Measurements from ENCODE around the gene HMOX2.

Gene HMOX2

DNA sequence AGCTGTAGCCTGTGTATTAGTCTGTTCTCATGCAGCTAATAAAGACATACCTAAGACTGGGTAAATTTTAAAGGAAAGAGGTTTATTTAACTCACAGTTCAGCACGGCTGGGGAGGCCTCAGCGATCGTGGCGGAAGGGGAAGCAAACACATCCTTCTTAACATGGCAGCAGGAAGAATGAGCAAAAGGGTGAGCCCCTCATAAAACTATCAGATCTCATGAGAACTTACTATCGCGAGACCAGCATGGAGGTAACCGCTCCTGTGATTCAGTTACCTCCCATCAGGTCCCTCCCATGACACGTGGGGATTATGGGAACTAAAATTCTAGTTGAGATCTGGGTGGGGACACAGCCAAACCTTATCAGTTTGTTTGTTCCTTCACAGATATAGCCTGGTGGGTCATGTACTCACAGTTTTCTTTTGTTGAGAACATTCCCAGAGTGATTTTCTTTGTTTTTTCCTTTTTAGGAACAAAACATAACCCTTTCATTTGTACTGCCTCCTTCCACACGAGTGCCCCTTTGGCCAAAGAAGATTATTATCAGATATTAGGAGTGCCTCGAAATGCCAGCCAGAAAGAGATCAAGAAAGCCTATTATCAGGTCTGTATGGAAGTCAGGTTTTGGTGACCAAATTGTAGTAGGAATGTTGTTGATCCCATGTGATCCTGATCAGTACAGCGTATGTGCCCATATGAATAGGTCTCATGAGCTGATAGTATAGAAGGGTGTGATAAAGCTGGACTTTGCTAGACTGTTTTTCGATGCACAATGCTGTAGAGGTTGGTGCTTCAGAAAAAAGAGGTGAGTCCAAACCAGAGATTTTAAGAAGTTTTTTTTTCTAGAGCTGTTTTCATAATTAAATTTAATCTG lies 42.0 kb upstream of the HMOX2 start:
- TF ChIP-seq, protein P1, sequence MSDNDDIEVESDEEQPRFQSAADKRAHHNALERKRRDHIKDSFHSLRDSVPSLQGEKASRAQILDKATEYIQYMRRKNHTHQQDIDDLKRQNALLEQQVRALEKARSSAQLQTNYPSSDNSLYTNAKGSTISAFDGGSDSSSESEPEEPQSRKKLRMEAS (IDR thresholded peaks at IDR 0.05; ENCODE audit: low read depth, low read length), result no peak
- TF ChIP-seq MYC (IDR thresholded peaks at IDR 0.05; ENCODE audit: low read depth, low read length) (no peak), CTCF (IDR thresholded peaks at IDR 0.05; ENCODE audit: low read depth, low read length) (no peak), POLR2A (IDR thresholded peaks at IDR 0.05; ENCODE audit: extremely low read depth, insufficient read length) (no peak)
- DNase-seq (ENCODE audit: low read depth), result no peak
- H3K4me3 ChIP-seq (ENCODE audit: low read depth, low read length), result no peak overlapping the region

GRCh38 chr16:4435337-4436067 lies 40.7 kb upstream of the HMOX2 start:
- TF ChIP-seq CTCF (IDR thresholded peaks at IDR 0.05; ENCODE audit: low read depth, low read length) (no peak), MYC (IDR thresholded peaks at IDR 0.05; ENCODE audit: low read depth, low read length) (no peak), POLR2A (IDR thresholded peaks at IDR 0.05; ENCODE audit: extremely low read depth, insufficient read length) (no peak)
- TF ChIP-seq, protein P1 (IDR thresholded peaks at IDR 0.05; ENCODE audit: low read depth, low read length), result no peak
- DNase-seq (ENCODE audit: low read depth), result no peak
- no peak overlapping the region for H3K4me3 ChIP-seq (ENCODE audit: low read depth, low read length)

GRCh38 chr16:4437366-4437765 lies 38.8 kb upstream of the HMOX2 start:
- H3K4me3 ChIP-seq (ENCODE audit: low read depth, low read length), result no peak overlapping the region
- DNase-seq (ENCODE audit: low read depth), result no peak
- TF ChIP-seq, protein P1 (IDR thresholded peaks at IDR 0.05; ENCODE audit: low read depth, low read length), result no peak
- TF ChIP-seq MYC (IDR thresholded peaks at IDR 0.05; ENCODE audit: low read depth, low read length), result no peak
- no peak for TF ChIP-seq CTCF (IDR thresholded peaks at IDR 0.05; ENCODE audit: low read depth, low read length)
- no peak for TF ChIP-seq POLR2A (IDR thresholded peaks at IDR 0.05; ENCODE audit: extremely low read depth, insufficient read length)

DNA sequence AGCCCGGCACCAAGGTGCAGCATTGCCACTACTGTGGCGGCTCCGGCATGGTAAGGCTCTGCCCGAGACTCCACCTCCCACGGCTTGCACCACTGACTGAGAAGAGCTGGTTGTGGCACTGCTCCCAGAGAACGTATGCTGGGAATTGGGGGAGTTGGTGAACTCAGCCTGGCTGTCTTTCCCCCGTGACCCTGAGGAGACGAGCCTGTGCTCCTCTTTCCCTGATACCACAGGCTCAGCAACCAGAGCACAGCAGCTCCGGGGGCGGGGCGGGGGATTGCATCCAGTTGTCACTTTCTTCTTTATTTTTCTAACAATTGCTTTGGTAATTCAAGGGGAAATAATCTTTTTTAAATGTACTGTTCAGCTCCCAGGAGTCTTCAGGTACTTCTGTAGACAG lies 33.8 kb upstream of the HMOX2 start:
- no peak for DNase-seq (ENCODE audit: low read depth)
- TF ChIP-seq CTCF (IDR thresholded peaks at IDR 0.05; ENCODE audit: low read depth, low read length) (no peak), POLR2A (IDR thresholded peaks at IDR 0.05; ENCODE audit: extremely low read depth, insufficient read length) (no peak), MYC (IDR thresholded peaks at IDR 0.05; ENCODE audit: low read depth, low read length) (no peak)
- no peak overlapping the region for H3K4me3 ChIP-seq (ENCODE audit: low read depth, low read length)

DNA sequence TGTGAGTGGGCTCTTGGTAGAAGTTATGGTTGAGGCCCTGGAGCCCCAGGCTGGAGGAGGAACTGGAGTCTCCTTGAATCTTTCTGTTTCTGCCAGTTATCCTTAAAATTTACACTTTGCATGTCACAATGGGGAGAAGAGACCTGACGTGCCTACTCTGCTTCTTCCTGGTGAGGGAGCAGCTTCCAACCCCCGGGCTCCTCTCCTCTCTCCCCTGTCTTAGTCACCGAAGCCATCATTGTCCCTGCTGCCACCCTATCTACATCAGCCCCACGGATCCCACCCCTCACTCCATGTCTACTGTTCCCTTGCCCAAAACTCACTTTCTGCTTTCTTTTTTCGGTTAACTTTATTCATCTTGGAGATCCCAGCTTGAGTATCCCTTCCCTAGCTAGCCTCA lies 32.9 kb upstream of the HMOX2 start:
- no peak overlapping the region for H3K4me3 ChIP-seq (ENCODE audit: low read depth, low read length)
- no peak for DNase-seq (ENCODE audit: low read depth)
- TF ChIP-seq CTCF (IDR thresholded peaks at IDR 0.05; ENCODE audit: low read depth, low read length), result no peak
- TF ChIP-seq, protein P1 (IDR thresholded peaks at IDR 0.05; ENCODE audit: low read depth, low read length), result no peak
- TF ChIP-seq POLR2A (IDR thresholded peaks at IDR 0.05; ENCODE audit: extremely low read depth, insufficient read length), result no peak
- no peak for TF ChIP-seq MYC (IDR thresholded peaks at IDR 0.05; ENCODE audit: low read depth, low read length)

Measured in NB4 (cell line).